ENCODE results near the gene CCL16.
"Not testable (repeated sequence)": the region's sequence is repeated elsewhere in the genome, so short reads cannot be mapped to it uniquely, and the experiment has no call there.

CCL16 gene

GRCh38 chr17:35981246-35981645, at the start of gene CCL16:
TSS of gene CCL16 (minus strand) at chr17:35981497. CDS start at chr17:35981420, 77 bp downstream.
- no peaks in the 10 kb centered on the region for H3K36me3 ChIP-seq (ENCODE audit: control insufficient read depth, insufficient read depth, low read length)
- H3K9ac ChIP-seq (ENCODE audit: low read length) = no peak within 1 kb of the TSS
- H3K27ac ChIP-seq (ENCODE audit: low read depth, low read length) = no peak within 1 kb of the TSS
- H3K27me3 ChIP-seq (ENCODE audit: control insufficient read depth, insufficient read depth, low read length) = no peaks in the 10 kb centered on the region
- no peak within 1 kb of the TSS for H3K4me3 ChIP-seq (ENCODE audit: low read length)
- H3K4me1 ChIP-seq (ENCODE audit: control insufficient read depth, insufficient read depth, low read length) = no peaks in the 10 kb centered on the region

DNA sequence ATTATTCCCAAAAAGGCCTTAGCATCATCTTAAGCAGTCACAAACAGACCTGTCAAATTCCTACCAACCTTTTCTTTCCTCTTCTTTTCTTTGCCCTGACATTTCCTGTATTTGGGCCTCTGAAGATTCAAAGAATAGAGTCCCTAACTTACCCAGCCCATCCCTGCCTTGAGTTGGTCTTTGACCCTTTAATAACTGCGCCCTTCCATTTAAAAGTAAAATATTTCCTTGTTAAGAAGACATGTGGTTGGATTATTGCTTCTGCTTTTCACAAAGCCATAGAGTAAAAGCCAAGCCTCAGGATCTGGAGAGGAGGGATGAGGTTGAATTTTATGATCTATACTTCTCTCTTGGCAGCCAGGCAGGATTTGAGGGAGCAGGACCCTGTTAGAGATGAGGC, 49.7 kb upstream of the CCL16 start:
- H3K4me3 ChIP-seq (ENCODE audit: low read length) = no peak overlapping the region
- H3K36me3 ChIP-seq (ENCODE audit: control insufficient read depth, insufficient read depth, low read length) = no peaks in the 10 kb centered on the region
- no peaks in the 10 kb centered on the region for H3K4me1 ChIP-seq (ENCODE audit: control insufficient read depth, insufficient read depth, low read length)
- H3K27ac ChIP-seq (ENCODE audit: low read depth, low read length) = no peak overlapping the region
- H3K9ac ChIP-seq (ENCODE audit: low read length) = no peak overlapping the region
- H3K27me3 ChIP-seq (ENCODE audit: control insufficient read depth, insufficient read depth, low read length) = no peaks in the 10 kb centered on the region

- Histone ChIP-seq H3K27ac (ENCODE audit: low read depth, low read length) (no peak overlapping the region), H3K4me1 (ENCODE audit: control insufficient read depth, insufficient read depth, low read length) (no peaks in the 10 kb centered on the region), H3K36me3 (ENCODE audit: control insufficient read depth, insufficient read depth, low read length) (no peaks in the 10 kb centered on the region), H3K9ac (ENCODE audit: low read length) (no peak overlapping the region), H3K4me3 (ENCODE audit: low read length) (no peak overlapping the region), H3K27me3 (ENCODE audit: control insufficient read depth, insufficient read depth, low read length) (no peaks in the 10 kb centered on the region)
Measured at GRCh38 chr17:36027761-36028160, 46.5 kb upstream of the CCL16 start.

GRCh38 chr17:36024106-36024869, 43.0 kb upstream of the CCL16 start:
- Histone ChIP-seq H3K4me1 (ENCODE audit: control insufficient read depth, insufficient read depth, low read length) (no peaks in the 10 kb centered on the region), H3K4me3 (ENCODE audit: low read length) (no peak overlapping the region), H3K36me3 (ENCODE audit: control insufficient read depth, insufficient read depth, low read length) (no peaks in the 10 kb centered on the region), H3K27me3 (ENCODE audit: control insufficient read depth, insufficient read depth, low read length) (no peaks in the 10 kb centered on the region), H3K27ac (ENCODE audit: low read depth, low read length) (no peak overlapping the region), H3K9ac (ENCODE audit: low read length) (no peak overlapping the region)

- no peak overlapping the region for H3K9ac ChIP-seq (ENCODE audit: low read length)
- no peaks in the 10 kb centered on the region for H3K4me1 ChIP-seq (ENCODE audit: control insufficient read depth, insufficient read depth, low read length)
- no peaks in the 10 kb centered on the region for H3K27me3 ChIP-seq (ENCODE audit: control insufficient read depth, insufficient read depth, low read length)
- no peak overlapping the region for H3K27ac ChIP-seq (ENCODE audit: low read depth, low read length)
- no peaks in the 10 kb centered on the region for H3K36me3 ChIP-seq (ENCODE audit: control insufficient read depth, insufficient read depth, low read length)
- H3K4me3 ChIP-seq (ENCODE audit: low read length) = no peak overlapping the region
Measured at GRCh38 chr17:36019423-36019822, 38.1 kb upstream of the CCL16 start.

DNA sequence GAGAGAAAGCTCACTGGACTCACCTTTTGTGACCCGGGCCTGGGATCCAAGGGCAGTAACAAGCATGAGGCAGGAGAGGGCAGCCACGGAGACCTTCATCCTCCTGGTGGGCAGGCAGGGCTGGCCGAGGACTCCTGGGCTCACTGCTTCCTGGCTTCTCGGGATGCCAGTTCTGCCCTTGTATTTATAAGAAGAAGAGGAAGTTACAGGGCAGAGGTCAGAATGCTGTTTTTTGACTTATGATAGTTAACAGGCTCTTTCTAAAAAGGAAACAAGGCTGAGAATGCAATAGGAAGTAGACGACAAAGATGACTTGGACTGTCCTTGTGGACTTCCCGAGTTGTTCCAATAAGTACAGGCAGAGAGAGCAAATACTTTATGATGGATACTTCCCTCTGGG, 36.5 kb upstream of the CCL16 start, which contains the start of gene CCL23:
Gene CCL23 (minus strand): TSS at position 174 of the 400 bp plus-strand sequence. CDS start 75 bp downstream, at position 99.
- H3K27ac ChIP-seq (ENCODE audit: low read depth, low read length) = no peak within 1 kb of the TSS
- H3K9ac ChIP-seq (ENCODE audit: low read length) = no peak within 1 kb of the TSS
- H3K4me3 ChIP-seq (ENCODE audit: low read length) = no peak within 1 kb of the TSS
- no peaks in the 10 kb centered on the region for H3K4me1 ChIP-seq (ENCODE audit: control insufficient read depth, insufficient read depth, low read length)
- no peaks in the 10 kb centered on the region for H3K27me3 ChIP-seq (ENCODE audit: control insufficient read depth, insufficient read depth, low read length)
- no peaks in the 10 kb centered on the region for H3K36me3 ChIP-seq (ENCODE audit: control insufficient read depth, insufficient read depth, low read length)

DNA sequence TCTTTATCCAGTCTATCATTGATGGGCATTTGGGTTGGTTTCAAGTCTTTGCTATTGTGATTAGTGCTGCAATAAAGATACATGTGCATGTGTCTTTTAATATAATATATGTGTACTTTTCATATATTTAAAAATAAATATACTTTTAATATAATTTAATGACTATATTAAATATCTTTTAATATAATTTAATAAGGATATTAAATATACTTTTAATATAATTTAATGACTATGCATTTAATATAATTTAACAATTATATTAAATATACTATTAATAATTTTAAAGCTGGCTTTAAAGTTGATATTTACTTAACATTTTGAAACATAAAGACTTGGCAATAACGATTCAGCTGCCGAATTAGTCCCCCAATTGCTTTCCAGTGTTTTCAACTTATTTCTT, 35.3 kb upstream of the CCL16 start:
- no peaks in the 10 kb centered on the region for H3K4me1 ChIP-seq (ENCODE audit: control insufficient read depth, insufficient read depth, low read length)
- H3K9ac ChIP-seq (ENCODE audit: low read length) = no peak overlapping the region
- H3K36me3 ChIP-seq (ENCODE audit: control insufficient read depth, insufficient read depth, low read length) = no peaks in the 10 kb centered on the region
- H3K4me3 ChIP-seq (ENCODE audit: low read length) = no peak overlapping the region
- no peak overlapping the region for H3K27ac ChIP-seq (ENCODE audit: low read depth, low read length)
- H3K27me3 ChIP-seq (ENCODE audit: control insufficient read depth, insufficient read depth, low read length) = no peaks in the 10 kb centered on the region

DNA sequence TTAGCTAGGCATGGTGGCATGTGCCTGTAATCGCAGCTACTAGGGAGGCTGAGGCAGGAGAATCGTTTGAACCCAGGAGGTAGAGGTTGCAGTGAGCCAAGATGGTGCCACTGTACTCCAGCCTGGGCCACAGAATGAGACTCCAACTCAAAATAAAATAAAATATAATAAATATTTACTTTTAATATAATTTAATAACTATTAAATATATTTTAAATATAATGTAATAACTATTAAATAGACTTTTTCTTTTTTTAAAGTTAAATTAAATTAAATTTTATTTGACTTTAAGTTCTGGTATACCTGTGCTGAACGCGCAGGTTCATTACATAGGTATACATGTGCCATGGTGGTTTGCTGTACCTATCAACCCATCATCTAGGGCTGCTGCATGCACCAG, 34.6 kb upstream of the CCL16 start:
- not testable (repeated sequence) for H3K36me3 ChIP-seq (ENCODE audit: control insufficient read depth, insufficient read depth, low read length); H3K4me3 ChIP-seq (ENCODE audit: low read length); H3K9ac ChIP-seq (ENCODE audit: low read length); H3K27ac ChIP-seq (ENCODE audit: low read depth, low read length); H3K27me3 ChIP-seq (ENCODE audit: control insufficient read depth, insufficient read depth, low read length); H3K4me1 ChIP-seq (ENCODE audit: control insufficient read depth, insufficient read depth, low read length)

- H3K27ac ChIP-seq (ENCODE audit: low read depth, low read length) = no peak overlapping the region
- H3K4me3 ChIP-seq (ENCODE audit: low read length) = no peak overlapping the region
- H3K4me1 ChIP-seq (ENCODE audit: control insufficient read depth, insufficient read depth, low read length) = no peaks in the 10 kb centered on the region
- no peak overlapping the region for H3K9ac ChIP-seq (ENCODE audit: low read length)
- no peaks in the 10 kb centered on the region for H3K36me3 ChIP-seq (ENCODE audit: control insufficient read depth, insufficient read depth, low read length)
- H3K27me3 ChIP-seq (ENCODE audit: control insufficient read depth, insufficient read depth, low read length) = no peaks in the 10 kb centered on the region
Measured at GRCh38 chr17:36014946-36015345, 33.6 kb upstream of the CCL16 start.

GRCh38 chr17:36011201-36011600, 29.9 kb upstream of the CCL16 start:
- Histone ChIP-seq H3K9ac (ENCODE audit: low read length) (no peak overlapping the region), H3K4me1 (ENCODE audit: control insufficient read depth, insufficient read depth, low read length) (no peaks in the 10 kb centered on the region), H3K4me3 (ENCODE audit: low read length) (no peak overlapping the region), H3K27ac (ENCODE audit: low read depth, low read length) (no peak overlapping the region), H3K36me3 (ENCODE audit: control insufficient read depth, insufficient read depth, low read length) (no peaks in the 10 kb centered on the region), H3K27me3 (ENCODE audit: control insufficient read depth, insufficient read depth, low read length) (no peaks in the 10 kb centered on the region)

DNA sequence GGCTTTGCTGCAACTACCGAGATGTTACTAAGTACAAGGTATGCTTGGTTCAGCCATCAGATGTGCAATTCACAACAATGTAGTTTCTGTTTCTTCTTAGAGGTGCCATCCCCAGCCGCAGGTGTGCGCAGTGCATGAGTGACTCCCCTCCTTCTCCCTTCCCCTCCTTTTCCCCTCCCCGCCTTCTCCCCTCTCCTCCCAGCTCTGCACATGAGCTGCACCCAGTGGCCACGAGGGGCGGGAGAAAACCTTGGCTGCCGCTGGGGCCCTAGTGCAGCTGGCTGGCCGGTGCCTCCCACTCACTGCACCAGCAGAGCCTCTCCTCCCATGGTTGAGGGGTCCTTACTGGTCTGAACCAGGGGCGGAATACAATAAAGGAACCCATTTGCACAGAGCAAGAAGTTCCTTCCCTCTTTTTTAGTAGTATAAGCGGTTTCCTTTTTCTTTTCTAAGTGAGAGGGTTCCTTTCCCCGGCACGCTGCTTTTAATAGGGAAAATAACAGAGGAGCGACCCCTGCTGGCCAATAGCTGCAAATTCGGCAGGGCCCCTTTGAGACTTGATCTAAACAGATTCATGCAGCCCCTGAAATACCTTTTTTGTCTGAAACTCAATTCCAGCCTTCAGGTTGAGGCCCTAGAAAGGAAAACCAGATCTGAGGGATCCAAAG, 27.8 kb upstream of the CCL16 start:
- no peak overlapping the region for H3K4me3 ChIP-seq (ENCODE audit: low read length)
- H3K9ac ChIP-seq (ENCODE audit: low read length) = no peak overlapping the region
- no peaks in the 10 kb centered on the region for H3K36me3 ChIP-seq (ENCODE audit: control insufficient read depth, insufficient read depth, low read length)
- no peaks in the 10 kb centered on the region for H3K27me3 ChIP-seq (ENCODE audit: control insufficient read depth, insufficient read depth, low read length)
- no peaks in the 10 kb centered on the region for H3K4me1 ChIP-seq (ENCODE audit: control insufficient read depth, insufficient read depth, low read length)
- no peak overlapping the region for H3K27ac ChIP-seq (ENCODE audit: low read depth, low read length)

- Histone ChIP-seq H3K36me3 (ENCODE audit: control insufficient read depth, insufficient read depth, low read length) (no peaks in the 10 kb centered on the region), H3K9ac (ENCODE audit: low read length) (no peak overlapping the region), H3K27me3 (ENCODE audit: control insufficient read depth, insufficient read depth, low read length) (no peaks in the 10 kb centered on the region), H3K4me1 (ENCODE audit: control insufficient read depth, insufficient read depth, low read length) (no peaks in the 10 kb centered on the region), H3K4me3 (ENCODE audit: low read length) (no peak overlapping the region), H3K27ac (ENCODE audit: low read depth, low read length) (no peak overlapping the region)
Measured at GRCh38 chr17:36004594-36005108, 23.4 kb upstream of the CCL16 start.

DNA sequence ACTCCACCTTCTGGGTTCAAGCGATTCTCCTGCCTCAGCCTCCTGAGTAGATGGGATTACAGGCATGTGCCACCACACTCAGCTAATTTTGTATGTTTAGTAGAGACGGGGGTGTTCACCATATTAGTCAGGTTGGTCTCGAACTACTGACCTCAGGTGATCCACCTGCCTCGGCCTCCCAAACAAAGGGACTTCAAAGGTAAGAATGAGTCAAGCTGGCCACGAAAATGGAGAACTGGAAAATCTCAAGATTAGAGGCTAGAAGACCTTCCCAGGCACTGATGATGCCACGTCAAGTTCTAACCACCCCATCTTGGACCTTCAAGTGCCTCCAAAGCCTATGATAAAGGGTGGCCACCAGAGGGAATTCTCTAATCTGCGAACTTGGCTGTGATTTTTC, 21.3 kb upstream of the CCL16 start:
- Histone ChIP-seq H3K36me3 (ENCODE audit: control insufficient read depth, insufficient read depth, low read length) (no peaks in the 10 kb centered on the region), H3K4me1 (ENCODE audit: control insufficient read depth, insufficient read depth, low read length) (no peaks in the 10 kb centered on the region), H3K27ac (ENCODE audit: low read depth, low read length) (no peak overlapping the region)

More for the DNA sequence above, 21.3 kb upstream of the CCL16 start:
- Histone ChIP-seq H3K27me3 (ENCODE audit: control insufficient read depth, insufficient read depth, low read length) (no peaks in the 10 kb centered on the region), H3K9ac (ENCODE audit: low read length) (no peak overlapping the region), H3K4me3 (ENCODE audit: low read length) (no peak overlapping the region)

All from rectal smooth muscle tissue (tissue), 1 donor.